ENCODE data around the gene KCNK10.

Gene KCNK10

GRCh38 chr14:88170333-88170732 lies 152.7 kb downstream of the KCNK10 start:
- no peak for DNase-seq

GRCh38 chr14:88168498-88169165 lies 154.4 kb downstream of the KCNK10 start:
- peak; percentile 31 for DNase-seq

- DNase-seq = no peak
Measured at GRCh38 chr14:88168025-88168424, 155.0 kb downstream of the KCNK10 start.

GRCh38 chr14:88166616-88167015 lies 156.5 kb downstream of the KCNK10 start:
- DNase-seq = peak; percentile 54

DNA sequence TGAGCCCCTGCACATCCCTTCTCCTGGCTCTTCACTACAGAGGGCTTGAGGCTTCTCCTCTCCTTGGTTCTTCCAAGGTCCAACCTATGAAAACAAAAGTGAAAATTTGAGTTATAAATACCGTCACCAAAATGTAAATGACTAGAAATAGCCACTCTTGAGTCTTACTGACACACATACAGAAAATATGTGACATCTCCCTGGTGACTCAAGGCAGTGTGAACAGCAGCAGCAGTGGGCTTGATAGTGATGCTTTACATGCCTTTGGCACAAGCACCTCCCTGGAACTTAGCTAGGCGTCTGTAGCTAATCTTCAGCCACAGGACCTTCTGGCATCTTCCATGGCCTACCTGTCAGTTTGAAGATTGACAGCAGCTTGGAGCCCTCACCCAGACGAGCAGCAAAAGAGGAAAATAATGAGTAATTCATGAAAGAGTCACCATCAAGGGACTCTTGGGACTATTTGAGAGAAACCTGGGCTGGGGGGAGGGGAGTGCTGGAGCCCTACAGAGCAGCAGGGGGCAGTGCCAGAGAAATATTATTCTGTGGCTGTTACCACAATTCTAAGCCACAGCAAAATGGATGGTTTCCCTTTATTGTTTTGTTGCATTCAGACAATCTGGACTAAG lies 158.0 kb downstream of the KCNK10 start:
- no peak for DNase-seq

- DNase-seq = no peak
Measured at GRCh38 chr14:88163731-88164255, 159.3 kb downstream of the KCNK10 start.

GRCh38 chr14:88156127-88156526 lies 166.9 kb downstream of the KCNK10 start:
- DNase-seq = no peak

DNA sequence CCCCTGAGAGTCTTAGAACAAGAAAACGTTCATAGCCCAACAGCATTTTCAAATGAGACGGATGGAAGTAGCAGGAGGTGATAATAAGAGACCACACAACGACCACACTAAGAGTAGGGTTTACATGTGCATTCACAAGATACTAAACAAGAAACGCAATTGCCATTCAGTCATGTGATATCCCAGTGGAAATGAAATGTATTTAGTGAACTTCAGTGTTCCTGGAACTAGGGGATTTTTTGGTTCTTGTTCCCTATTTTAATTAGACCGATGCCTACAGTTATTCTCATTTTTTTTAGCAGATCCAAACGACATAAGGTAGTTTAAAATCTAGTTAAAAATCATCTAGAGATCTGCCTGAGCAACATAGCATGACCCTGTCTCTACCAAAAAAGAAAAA lies 168.1 kb downstream of the KCNK10 start:
- DNase-seq = no peak

DNA sequence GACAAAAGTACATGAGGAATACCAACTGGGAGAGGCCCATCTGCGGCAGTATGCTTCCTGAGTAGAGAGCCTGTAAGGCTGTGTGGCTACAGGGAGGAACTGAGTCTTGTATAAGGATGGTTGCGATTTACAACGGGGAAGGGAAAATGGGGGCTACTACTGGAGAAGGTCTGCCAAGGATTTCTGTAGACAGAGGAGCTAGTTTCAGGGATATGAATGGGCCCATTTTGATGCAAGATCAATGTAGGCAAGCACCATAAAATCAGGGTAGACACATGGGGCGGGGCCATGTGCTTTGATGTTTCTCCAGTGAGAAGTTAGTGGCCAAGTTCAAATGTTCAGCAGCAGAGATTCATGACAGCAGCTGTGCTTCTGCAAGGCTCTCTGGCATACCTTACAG lies 168.7 kb downstream of the KCNK10 start:
- DNase-seq = no peak

GRCh38 chr14:88146881-88147649 lies 176.0 kb downstream of the KCNK10 start:
- DNase-seq = no peak

DNA sequence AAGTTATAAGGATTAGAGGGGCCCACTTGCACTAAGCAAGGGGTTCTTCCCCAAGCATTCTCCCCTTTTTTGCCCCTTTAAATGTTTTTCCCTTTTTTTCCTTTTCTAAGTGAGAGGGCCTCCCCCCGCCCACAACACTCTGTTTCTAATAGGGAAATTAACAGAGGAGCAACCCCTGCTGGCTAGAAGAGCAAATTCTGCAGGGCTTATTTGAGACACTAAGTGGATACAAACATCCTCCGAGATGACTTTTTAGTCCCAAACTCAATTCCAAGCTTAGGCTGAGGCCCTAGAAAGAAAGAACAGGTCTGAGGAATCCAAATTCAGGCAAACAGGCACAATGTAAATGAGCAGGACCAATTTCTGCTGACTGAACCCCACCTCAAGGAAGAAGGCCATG lies 179.3 kb downstream of the KCNK10 start:
- no peak for DNase-seq

DNA sequence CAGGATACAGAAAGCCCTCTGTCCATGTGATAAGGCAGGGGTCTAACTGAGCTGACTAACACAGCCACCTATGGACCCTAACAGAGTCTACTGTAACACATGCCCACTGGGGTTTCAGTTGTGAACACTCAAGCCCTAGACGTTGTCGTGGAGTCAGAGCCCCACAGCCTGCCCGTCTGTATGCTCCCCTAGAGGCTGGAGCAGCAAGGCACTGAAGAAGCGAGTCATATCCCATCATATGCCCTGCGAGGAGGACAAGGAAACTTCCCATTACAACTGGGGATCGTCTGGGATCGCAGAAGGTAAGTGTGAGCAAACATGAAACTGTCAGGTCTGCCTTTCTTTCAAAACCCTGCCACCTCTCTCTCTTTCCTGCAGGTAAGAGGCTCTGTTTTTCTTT lies 180.1 kb downstream of the KCNK10 start:
- DNase-seq = no peak

DNA sequence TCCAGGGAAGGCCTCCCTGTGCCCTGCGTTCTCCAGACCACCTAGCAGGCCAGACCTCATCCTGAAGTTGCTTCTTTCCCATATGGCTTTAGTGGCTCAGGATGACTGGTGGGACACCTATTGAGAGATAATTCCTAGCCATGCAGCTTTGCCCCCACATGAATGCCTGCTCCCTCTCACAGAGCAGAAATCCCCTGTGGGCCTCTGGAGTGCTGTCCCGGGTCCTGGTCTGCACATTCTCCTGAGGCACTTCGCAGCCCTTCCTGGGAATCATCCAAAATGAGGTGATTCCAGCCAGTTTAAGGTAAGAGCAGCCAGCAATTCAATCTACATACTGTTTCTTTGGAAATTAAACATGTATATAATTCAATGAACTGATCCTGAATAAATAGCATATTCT lies 182.2 kb downstream of the KCNK10 start:
- DNase-seq = no peak

GRCh38 chr14:88137327-88137726 lies 185.7 kb downstream of the KCNK10 start:
- DNase-seq = no peak

Measured in fibroblast of skin of right biceps (primary cell).